ENCODE data around the gene CERS4. TPM values are rescaled to one million over a fixed set of nuclear protein-coding genes. Genes with fewer than 3 reads are reported as not detected.
"Not testable (repeated sequence)": the region's sequence is repeated elsewhere in the genome, so short reads cannot be mapped to it uniquely, and the experiment has no call there.

Gene CERS4
- total RNA-seq, 4 donors from 2014 or later: 56.9 to 73.5 (median 67.1) TPM

DNA sequence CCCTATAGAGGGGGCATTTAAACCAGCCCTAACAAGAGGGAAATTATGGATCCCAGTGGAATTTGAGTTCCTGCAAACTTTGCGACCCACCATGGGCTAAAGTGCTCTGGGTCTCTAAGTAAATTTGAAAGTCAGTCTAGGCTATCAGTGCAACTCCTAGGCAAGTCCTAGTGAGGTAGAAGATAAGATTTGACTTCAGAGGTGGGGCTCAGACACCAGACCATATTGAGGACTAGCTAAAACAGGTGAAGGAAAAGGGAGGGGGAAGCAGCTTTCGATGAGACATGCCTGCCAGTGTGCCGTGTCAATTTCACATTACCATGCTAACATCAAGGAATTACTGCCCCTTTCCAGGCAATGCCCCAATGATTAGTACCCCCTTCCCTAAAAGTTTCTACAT is 60.6 kb downstream of the CERS4 start:
- no peaks in the 10 kb centered on the region for H3K9me3 ChIP-seq
- peak overlapping the region in 1 of 4 donors; percentile 78 for H3K27ac ChIP-seq
- peaks cover 0 to 5% of the 10 kb centered on the region in 2 donors for H3K27me3 ChIP-seq
- H3K4me3 ChIP-seq: no peak overlapping the region
- DNase-seq (ENCODE audit: low spot score in 2 of 2): no peak
- no peak for TF ChIP-seq EP300 (IDR thresholded peaks at IDR 0.05)
- TF ChIP-seq, protein P1, sequence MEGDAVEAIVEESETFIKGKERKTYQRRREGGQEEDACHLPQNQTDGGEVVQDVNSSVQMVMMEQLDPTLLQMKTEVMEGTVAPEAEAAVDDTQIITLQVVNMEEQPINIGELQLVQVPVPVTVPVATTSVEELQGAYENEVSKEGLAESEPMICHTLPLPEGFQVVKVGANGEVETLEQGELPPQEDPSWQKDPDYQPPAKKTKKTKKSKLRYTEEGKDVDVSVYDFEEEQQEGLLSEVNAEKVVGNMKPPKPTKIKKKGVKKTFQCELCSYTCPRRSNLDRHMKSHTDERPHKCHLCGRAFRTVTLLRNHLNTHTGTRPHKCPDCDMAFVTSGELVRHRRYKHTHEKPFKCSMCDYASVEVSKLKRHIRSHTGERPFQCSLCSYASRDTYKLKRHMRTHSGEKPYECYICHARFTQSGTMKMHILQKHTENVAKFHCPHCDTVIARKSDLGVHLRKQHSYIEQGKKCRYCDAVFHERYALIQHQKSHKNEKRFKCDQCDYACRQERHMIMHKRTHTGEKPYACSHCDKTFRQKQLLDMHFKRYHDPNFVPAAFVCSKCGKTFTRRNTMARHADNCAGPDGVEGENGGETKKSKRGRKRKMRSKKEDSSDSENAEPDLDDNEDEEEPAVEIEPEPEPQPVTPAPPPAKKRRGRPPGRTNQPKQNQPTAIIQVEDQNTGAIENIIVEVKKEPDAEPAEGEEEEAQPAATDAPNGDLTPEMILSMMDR (IDR thresholded peaks at IDR 0.05): no peak
- no peak for TF ChIP-seq POLR2A (IDR thresholded peaks at IDR 0.05)
- H3K36me3 ChIP-seq: no peaks in the 10 kb centered on the region
- 88 to 91% methylated on average over 3 of the region's 3 CpGs for WGBS, 2 donors
- H3K4me1 ChIP-seq: peaks cover 0 to 13% (median 4%) of the 10 kb centered on the region in 4 donors

DNA sequence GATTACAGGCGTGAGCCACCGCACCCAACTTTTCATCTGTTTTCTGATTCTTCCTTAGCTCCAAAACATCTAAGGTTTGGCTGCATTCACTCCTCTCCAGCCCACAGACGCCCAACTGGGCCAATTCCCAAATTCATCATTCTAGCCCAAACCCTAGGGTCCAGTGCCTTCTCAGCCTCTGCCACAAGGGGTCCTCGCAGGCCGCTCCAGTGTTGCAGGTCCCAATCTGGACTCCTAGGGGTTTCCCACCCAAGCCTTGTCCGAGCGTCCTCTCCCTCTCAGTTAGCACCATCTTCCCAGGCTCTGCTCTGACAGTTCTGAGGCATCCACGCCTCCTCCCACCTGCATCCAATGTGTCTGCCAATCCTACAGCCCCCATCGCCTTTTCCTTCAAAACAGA is 67.3 kb downstream of the CERS4 start:
- not testable (repeated sequence) for DNase-seq (ENCODE audit: low spot score in 2 of 2); H3K27ac ChIP-seq; H3K4me3 ChIP-seq; H3K36me3 ChIP-seq; H3K27me3 ChIP-seq; H3K9me3 ChIP-seq; H3K4me1 ChIP-seq
- WGBS, 2 donors: no CpG with 5 or more reads among the region's 9 CpGs

DNA sequence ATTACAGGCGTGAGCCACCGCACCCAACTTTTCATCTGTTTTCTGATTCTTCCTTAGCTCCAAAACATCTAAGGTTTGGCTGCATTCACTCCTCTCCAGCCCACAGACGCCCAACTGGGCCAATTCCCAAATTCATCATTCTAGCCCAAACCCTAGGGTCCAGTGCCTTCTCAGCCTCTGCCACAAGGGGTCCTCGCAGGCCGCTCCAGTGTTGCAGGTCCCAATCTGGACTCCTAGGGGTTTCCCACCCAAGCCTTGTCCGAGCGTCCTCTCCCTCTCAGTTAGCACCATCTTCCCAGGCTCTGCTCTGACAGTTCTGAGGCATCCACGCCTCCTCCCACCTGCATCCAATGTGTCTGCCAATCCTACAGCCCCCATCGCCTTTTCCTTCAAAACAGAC is 82.2 kb downstream of the CERS4 start:
- not testable (repeated sequence) for H3K4me3 ChIP-seq; H3K9me3 ChIP-seq; H3K27me3 ChIP-seq; H3K4me1 ChIP-seq; H3K27ac ChIP-seq; DNase-seq (ENCODE audit: low spot score in 2 of 2); H3K36me3 ChIP-seq
- WGBS, 2 donors: no CpG with 5 or more reads among the region's 9 CpGs

DNA sequence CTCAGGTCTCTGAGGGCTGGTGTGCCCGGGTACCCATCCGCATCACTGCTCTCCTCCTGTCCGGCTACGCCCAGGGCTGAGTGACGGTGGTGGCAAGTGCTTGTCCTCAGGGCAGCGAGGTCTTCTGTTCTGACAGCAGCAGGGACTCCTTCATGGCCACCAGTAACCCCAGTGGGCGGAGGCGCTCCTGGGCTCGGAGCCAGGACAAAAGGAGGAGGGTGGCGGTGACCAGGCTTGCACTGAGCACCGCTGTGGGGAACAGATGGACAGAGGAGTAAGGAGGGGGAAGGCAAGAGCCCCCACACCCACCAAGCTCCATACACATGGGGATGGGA is 93.2 kb downstream of the CERS4 start:
- no peaks in the 10 kb centered on the region for H3K27me3 ChIP-seq
- peaks cover 0 to 26% (median 0%) of the 10 kb centered on the region in 3 donors for H3K36me3 ChIP-seq
- H3K9me3 ChIP-seq: no peaks in the 10 kb centered on the region
- H3K4me1 ChIP-seq: peaks cover 0 to 19% (median 3%) of the 10 kb centered on the region in 4 donors
- peak overlapping the region in 1 of 4 donors; percentile 8 for H3K27ac ChIP-seq
- H3K4me3 ChIP-seq: no peak overlapping the region
- WGBS, 2 donors: 20 to 50% methylated on average over 6 to 11 of the region's 11 CpGs
- DNase-seq (ENCODE audit: low spot score in 2 of 2): peak; percentile 4 to 14
- no peak for TF ChIP-seq POLR2A (IDR thresholded peaks at IDR 0.05)
- no peak for TF ChIP-seq EP300 (IDR thresholded peaks at IDR 0.05)

DNA sequence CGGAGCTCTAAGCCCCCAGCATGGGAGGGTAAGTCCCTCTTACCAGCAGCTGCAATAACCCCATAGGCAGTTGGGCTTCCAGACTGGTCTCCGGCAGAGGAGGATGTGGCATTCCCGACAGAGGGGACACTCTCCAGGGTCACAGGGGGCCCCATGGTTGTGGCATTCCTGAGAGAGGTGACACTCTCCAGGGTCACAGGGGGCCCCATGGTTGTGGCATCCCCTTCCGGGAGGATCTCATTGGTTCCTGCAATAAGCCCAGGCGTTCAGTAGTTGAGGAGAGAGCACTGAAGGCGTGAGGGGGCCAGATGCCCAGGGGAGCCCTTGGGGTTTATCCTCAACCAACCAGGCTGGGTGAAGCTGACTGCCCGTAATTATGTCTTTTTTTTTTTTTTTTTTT is 93.6 kb downstream of the CERS4 start:
- Histone ChIP-seq H3K4me1 (peaks cover 0 to 23% (median 7%) of the 10 kb centered on the region in 4 donors), H3K4me3 (no peak overlapping the region), H3K36me3 (peaks cover 0 to 26% (median 0%) of the 10 kb centered on the region in 3 donors), H3K27me3 (no peaks in the 10 kb centered on the region), H3K9me3 (no peaks in the 10 kb centered on the region), H3K27ac (no peak overlapping the region)
- TF ChIP-seq, protein P1 (IDR thresholded peaks at IDR 0.05): no peak
- TF ChIP-seq POLR2A (IDR thresholded peaks at IDR 0.05) (no peak), EP300 (IDR thresholded peaks at IDR 0.05) (no peak)
- WGBS, 2 donors: 72 to 73% methylated on average over 5 to 7 of the region's 7 CpGs
- DNase-seq (ENCODE audit: low spot score in 2 of 2): peak; percentile 2 to 9

DNA sequence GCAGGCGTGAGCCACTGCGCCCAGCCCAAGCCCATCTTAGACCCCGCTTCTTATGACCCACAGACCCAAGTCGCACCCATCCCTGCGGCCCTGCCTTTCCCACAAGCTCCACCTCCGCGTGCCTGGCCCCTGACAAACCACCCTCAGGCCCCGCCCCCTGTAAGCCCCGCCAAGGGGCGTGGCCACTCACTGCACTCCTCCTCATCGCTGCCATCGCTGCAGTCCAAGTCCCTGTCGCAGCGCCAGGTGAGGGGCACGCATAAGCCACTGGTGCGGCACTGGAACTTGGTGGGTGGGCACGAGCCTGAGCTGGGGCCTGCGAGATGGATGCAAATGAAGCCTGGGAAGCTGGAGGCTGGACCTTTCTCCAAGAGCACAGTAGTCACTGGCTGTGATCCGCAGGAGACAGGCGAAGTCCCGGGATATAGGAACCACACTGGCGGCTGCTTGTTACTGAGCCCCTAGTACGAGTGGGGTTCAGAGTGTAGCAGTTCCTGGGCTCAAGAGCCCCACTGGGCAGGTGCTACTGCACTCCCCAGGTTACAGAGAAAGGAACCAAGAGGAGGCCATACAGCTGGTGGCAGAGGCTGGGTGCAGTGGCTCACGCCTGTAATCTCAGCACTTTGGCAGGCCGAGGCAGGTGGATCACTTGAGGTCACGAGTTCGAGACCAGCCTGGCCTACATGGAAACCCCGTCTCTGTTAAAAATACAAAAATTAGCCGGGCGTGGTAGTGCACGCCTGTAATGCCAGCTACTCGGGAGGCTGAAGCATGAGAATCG is 95.9 kb downstream of the CERS4 start:
- TF ChIP-seq POLR2A (IDR thresholded peaks at IDR 0.05) (no peak), EP300 (IDR thresholded peaks at IDR 0.05) (no peak)
- TF ChIP-seq, protein P1 (IDR thresholded peaks at IDR 0.05): no peak
- 78 to 79% methylated on average over 33 of the region's 33 CpGs for WGBS, 2 donors

More for the DNA sequence above, 95.9 kb downstream of the CERS4 start:
- H3K36me3 ChIP-seq: peaks cover 0 to 37% (median 0%) of the 10 kb centered on the region in 3 donors
- H3K27me3 ChIP-seq: no peaks in the 10 kb centered on the region
- no peak overlapping the region for H3K4me3 ChIP-seq
- H3K27ac ChIP-seq: no peak overlapping the region
- H3K9me3 ChIP-seq: no peaks in the 10 kb centered on the region
- peak; percentile 4 to 10 for DNase-seq (ENCODE audit: low spot score in 2 of 2)
- H3K4me1 ChIP-seq: peaks cover 0 to 40% (median 17%) of the 10 kb centered on the region in 4 donors

Measured in tibial nerve (tissue), 4 donors.